Measurements from ENCODE around the gene KLHL3.

- TF ChIP-seq CTCF (IDR thresholded peaks at IDR 0.05) (no peak), POLR2A (IDR thresholded peaks at IDR 0.05) (no peak)
Observed at GRCh38 chr5:137733006-137733405, 2.9 kb downstream of the KLHL3 start.

Data from esophagus squamous epithelium (tissue), 4 donors.